GM19397 (cell line): ENCODE measurements around the gene PHACTR2.

Source experiments
- ATAC-seq: cut with Tn5 transposase; IDR thresholded peaks from one replicate; pipeline ENCODE4 v1.9.1; 2021; ENCODE audit warnings: mild to moderate bottlenecking, moderate library complexity; ENCODE audit not compliant: unreplicated experiment

The PHACTR2 gene

DNA sequence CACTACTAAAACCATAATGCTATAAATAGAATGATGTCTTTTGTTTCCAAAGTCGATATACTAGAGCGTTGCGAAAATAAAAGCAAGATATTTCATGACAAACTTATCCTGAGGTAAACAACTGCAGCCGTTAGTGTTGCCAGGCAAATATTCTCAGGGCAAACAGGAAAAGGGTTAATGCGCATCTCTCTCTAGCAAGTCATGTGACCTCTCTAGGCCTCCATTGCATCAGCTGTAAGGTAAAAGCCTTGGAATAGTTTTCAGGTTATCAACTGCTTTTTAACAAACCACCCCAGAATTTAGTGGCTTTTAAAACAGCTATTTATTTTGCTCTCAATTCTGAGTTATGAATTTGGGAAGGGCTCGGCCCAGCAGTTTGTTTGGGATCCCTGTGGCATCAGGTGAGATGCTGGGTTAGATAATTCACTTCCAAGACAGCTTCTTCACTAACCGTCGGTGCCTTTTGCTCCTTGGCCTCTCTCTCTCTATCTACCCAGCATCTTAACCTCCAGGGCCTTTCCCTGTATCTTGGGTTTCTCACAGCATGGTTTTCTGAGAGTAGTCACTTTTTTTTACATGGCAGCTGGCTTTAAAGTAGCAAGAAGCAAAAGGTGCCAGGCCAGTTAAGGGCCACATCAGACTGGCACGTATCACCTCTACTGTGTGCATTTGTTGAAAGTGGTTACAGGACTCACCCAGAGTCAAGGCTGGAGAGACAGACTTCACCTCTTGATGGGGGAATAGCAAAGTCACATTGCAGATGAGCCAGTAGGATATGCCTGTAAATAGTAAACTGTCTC lies 126.2 kb downstream of the PHACTR2 start:
- no peak for ATAC-seq

DNA sequence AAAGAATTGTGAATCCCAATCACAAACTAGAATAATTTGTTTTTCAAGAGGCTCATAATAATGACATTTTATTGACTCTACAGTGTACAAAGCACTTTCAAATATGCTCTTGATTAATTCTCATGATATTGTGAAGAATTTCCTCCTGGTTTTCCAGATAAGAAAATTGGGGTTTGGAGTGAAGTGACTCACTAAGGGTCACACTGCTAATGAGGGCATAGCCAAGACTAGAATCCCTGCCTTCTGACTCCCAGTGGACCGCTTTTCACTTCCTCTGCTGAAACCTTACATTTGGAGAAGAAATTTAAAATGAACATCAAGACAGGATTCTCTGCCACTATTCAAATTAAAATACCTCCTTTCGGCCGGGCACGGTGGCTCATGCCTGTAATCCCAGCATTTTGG lies 127.1 kb downstream of the PHACTR2 start:
- ATAC-seq = no peak

DNA sequence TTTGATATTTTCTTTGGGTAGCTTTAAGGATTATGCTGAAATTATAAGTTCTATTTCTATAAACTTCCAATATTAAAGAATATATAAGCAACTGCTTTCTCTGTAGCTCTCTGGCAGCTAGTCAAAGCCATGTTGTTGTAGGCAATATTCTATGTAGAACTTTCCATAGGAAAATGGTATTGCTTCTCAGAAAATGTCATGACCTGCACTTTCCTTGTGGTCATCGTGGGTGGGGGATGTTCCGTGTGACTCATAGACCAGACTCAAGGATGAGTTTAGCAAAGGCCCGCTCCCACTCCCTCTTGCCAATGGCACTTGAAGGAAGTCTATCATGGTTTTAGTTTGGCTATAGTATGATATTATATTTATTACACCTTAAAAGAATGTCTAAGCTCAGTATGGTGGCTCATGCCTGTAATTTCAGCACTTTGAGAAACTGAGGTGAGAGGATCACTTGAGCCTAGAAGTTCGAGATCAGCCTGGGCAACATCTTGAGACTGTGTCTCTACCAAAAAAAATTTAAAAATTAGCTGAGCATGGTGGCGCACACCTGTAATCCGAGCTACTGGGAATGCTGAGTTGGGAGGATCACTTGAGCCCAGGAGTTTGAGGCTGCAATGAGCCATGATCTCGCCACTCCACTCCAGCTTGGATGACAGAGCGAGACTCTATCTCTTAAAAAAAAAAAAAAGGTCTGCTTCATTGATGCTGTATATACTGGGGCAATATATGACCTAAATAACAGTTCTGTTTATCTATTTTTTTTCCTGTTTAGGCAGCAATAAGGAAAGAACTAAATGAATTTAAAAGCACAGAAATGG lies 128.7 kb downstream of the PHACTR2 start:
- no peak for ATAC-seq

DNA sequence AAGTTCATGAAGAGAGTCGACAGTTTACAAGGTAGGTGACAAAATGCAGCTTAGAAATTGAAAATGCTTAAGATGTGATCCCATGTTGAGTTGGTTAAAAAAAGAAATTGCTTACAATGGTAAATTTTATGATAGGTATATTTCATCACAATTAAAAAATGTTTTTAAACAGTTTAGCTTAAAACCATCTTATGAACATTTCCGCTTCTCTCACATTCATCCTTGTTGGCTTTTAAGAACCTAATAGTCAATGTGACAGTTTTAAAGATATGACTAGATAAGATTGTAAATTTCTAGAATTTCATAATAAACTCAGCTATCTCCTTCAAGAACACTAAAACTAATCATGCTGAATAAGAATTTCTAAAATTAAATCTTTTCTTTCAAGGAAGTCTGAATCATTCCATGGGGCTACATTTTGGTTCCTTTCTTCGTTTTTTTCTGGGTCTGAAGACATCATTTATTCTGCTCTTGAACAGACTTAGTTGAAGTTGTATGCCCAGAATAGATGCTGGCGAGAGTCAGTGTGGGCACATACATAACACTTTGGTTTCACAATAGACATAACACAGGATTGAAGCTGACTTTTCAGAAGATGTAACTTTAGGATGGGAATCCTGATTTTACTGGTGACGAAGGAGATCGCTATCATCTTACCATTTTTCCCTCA lies 129.5 kb downstream of the PHACTR2 start:
- ATAC-seq = no peak

DNA sequence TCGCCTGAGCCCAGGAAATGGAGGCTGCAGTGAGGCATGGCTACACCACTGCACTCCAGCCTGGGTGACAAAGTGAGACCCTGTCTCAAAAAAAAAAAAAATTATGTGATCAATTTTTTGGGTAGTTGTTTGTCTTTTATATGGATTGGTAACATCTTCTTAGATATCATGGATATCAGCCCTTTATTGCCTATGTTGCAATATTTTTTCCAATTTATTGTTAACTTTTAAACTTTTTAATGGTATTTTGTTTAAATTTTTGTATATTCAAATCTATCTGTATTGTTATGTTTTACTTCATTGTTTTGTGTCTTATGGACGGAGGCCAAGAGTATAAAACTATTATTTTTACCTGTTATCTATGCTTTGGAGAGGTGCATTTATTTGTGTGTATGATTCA lies 133.0 kb downstream of the PHACTR2 start:
- no peak for ATAC-seq

DNA sequence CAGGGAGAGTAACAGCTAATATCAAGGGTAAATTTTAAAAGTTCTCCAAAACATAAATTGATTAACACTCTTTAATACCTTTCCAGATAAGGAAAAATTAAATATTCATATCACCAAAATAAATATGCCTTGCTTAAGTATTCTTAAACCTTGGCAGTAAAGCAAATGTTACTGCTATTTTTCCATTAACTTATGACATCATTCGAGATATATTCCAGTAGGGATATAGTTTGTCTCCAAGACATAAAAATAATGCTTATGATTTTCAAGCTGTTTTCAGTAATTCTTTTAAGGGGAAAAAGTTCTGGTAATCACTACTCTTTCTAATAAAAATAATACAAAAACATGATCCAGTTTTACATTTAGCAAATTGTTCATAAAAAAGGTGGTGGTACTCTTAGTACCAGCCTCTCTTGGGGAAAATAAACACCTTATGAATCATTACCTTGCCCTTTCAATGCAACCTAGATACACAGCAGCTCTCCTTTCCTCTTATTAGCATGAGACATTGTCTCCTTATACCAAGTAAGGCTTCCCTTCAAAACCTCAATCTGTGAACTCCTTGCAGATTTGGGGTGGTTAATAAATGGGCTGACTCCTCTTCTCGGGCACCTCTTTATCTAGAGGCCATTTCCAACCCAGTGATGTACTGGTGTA lies 133.9 kb downstream of the PHACTR2 start:
- no peak for ATAC-seq

DNA sequence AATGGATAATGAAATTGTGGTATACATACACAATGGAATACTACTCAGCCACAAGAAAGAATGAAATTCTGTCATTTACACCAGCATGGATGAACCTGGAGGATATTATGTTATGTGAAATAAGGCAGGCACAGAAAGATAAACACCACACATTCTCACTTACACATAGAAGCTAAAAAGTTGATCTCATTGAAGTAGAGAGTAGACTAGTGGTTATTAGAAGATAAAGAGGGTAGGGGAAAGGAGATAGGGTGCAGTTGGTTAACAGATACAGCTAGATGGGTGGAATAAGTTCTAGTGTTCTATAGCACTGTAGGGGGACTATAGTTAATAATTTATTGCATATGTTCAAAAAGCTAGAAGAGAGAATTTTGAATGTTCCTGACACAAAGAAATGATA lies 139.9 kb downstream of the PHACTR2 start:
- no peak for ATAC-seq

DNA sequence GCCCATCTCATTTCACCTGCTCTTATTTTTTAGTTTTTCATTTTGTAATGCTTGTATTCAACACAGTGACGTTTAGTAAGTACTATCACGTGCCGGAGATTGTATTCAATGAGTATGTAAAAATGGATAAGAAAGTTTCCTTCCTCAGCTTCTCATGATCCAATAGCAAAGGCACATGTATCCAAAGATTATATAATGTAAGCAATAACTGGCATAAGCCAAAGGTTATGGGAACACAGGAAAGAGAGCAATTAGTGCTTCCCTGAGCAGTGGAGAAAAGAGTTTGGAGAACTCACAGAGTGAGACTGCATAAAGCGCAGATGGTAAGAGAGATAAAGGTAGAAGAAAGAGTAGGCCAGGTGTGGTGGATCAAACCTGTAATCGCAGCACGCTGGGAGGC lies 143.6 kb downstream of the PHACTR2 start:
- ATAC-seq = no peak

DNA sequence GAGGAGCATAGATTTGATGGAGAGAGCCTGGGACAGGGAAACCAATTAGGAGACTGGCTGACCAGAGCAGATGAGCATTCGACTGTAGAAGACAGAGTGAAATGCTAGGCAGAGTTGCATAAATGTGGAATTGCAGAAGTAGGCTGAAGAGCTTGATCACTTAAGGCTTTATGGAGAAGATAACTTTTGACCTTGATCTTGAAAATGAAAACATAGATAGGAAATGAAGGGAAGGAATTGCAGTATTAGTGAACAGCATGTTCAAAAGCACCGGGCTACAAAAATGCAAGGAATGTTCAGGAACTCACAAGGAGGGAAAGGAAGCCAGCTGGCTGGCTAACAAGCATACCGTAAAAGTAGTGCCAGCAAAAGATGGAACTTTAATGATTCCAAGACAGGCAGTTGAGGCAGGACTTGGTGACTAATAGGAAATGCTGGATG lies 144.8 kb downstream of the PHACTR2 start:
- no peak for ATAC-seq

DNA sequence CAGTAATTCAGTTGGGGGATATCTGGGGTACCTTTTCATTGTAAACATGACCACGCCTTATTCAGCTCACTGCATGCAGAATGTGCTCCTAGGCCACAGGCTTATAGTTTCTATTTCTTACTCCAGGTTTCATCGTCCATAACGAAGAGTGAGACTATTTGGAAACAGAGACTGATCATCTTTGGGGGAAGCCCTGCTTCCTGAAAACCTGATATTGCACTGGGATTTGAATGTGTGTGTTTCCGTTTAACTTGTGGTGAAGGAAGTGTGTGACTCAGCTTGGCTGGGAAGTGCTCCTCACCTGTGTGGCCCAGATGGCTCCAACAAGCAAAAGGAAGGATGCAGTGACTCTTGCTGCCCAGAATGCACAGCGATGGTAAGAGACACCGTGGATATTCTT lies 145.8 kb downstream of the PHACTR2 start:
- ATAC-seq = no peak

DNA sequence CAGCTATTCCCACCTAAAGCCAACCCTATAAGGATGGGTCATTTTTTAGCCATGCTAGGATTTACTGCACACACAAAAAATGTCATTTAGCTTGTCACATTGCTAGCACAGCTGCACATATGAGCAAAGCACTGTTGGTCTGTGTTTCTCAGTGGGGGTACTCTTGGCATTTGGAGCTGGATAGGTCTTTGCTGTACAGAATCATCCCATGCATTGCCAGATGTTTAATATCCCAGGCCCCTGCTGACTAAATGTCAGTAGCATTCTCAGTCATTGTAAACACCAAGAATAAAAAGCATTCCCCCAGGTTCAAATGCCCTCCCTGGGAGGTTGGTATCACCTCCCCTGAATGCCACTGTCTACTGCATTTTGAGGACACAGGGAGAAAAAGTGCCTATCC lies 150.8 kb downstream of the PHACTR2 start:
- no peak for ATAC-seq

DNA sequence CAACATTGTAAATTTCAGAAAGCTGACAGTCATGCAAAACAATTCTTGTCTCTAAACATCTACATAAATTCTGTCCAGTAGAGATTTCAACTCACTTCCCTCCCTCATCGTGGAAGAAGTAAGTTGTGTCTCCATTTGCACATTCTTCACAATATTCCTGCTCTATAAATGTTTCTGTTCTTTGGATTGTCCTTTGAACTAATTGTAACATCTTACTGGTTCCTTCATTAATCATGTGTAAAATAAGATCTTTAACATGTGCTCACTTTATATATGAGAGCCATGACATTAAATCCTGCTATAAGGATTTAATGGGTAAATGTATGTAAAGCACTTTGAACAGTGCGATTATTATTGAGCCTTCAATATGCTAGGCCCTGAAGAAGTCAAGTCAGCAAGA lies 158.4 kb downstream of the PHACTR2 start:
- ATAC-seq = no peak

DNA sequence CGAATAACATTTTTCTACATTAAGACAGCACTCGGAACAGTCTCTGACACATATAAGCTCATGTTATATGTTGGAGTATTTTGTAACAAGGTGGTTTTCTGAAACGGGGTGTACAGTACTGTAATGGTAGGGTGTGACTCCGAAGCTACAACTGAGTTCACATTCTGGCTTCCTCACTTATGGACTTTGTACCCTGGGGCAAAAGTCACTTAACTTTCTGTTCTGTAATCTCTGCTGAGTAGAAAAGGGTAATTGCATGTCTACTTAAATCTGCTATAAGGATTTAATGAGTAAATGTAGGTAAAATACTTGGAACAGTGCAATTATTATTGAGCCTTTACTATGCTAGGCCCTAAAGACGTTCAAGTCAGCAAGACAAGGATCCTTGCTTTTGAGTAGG lies 160.6 kb downstream of the PHACTR2 start:
- no peak for ATAC-seq

DNA sequence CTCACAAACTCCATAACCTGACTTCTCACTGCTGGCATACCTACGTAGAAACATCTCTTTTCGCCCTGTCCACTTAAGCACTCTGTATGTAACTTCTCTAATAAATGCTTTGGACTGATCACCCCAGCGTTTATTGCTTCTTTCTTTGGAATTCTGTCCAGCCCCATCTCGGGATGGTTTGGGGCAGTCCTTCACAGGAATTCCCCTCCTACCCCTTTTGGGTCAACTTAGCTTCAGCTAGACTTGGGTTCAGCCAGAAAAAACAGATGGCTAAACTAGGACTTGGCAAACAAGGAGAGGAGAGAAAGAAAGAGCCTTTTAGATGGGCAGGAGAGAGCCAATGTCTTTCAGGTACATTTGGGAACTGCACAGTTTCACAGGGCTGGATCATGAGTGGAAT lies 161.4 kb downstream of the PHACTR2 start:
- ATAC-seq = no peak

DNA sequence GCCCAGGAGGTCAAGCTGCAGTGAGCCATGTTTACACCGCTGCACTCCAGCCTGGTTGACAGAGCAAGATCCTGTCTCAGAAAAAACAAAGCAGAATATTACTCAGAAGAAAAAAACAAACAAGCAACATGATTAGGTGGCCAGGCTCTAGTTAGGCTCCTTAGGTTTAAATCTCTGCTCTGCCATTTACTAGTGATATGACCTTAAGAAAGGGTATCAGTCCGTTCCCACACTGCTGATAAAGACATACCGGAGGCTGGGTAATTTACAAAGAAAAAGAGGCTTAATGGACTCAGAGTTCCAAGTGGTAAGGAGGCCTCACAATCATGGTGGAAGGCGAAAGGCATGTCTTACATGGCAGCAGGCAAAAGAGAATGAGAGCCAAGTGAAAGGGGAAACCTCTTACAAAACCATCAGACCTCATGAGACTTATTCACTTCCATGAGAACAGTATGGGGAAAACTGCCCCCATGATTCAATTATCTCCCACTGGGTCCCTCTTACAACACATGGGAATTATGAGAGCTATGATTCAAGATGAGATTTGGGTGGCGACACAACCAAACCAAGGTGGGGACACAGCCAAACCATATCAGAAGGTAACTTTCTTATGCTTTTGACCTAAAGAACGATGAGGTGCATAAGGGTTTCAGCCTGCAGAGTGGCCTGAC lies 163.0 kb downstream of the PHACTR2 start:
- no peak for ATAC-seq

DNA sequence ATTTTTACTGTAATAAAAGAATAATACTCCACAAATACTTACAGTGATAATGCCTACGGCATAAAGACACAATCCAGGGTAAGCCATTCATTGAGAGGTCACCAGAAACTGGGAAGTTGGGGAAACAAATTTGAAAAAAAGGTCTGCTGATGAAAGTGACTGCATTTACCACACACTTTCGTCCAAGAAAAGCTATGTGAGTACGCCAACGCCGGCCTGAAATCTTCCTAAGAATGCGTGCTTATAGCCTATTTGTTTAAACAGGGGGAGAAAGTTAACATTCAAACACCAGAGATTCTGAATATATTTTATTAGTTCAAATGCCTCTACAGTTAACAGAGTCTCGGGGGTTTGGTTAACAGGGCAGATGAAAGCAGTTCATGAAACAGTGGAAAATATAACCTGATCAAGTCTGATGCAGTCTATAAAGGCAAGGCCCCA lies 164.7 kb downstream of the PHACTR2 start:
- no peak for ATAC-seq

DNA sequence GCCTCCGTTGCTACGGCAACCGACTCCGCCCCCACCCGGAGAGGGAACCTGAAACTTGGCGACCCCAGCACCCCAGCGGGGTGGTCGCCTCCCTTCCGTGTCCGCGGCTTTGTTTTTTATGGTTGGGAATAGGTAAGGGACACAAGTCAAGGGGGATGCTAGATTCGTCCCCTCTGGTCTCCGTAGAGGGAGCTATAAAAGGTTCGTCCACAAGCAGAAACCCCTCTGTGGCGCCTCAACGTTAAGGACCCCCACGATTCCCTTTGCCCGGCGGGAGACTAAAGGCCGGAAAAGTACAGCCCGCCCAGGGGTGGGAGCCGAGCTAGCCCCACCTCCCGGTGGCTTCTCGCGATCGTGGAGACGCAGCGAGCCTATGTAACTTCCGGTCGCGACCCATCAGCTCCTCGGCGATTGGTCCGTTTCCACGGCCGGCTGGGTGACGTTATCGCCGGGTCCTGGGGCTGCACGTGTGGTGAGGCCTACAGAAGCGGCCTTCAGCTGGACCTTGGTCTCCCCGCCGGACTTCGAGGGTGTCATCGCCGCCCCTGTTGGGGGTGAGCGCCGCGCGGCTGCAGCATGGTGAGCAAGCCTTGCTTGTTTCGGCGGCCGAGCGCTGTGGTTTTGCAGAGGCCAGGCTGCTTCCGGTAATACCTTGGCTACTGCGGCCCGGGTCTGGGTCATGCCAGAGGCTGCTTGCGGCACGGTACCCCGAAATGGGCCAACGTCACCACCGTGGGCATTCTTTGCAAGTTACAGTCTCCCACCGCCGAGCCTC lies 165.3 kb downstream of the PHACTR2 start, which contains the start of gene LTV1:
LTV1 (plus strand) TSS at position 437 of the 775 bp plus-strand sequence; CDS start at position 577, 140 bp downstream.
- peak; percentile 100 for ATAC-seq

DNA sequence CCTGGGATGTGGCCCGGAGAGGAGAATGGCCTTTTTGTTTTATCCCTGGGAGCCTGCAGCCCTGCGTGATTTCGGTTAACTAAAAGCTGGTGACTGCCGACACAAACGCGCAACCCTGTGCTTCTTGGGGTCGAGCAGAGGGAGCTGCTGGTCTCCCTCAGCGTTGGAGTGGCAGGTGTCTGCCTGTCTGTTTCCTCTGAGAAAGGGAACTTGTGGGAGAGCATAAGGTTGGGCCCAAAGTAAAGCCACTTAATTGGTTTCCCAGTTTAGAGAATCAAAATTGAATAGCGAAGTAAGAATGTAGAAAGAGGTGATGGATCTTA lies 165.9 kb downstream of the PHACTR2 start:
- ATAC-seq = peak; percentile 0

DNA sequence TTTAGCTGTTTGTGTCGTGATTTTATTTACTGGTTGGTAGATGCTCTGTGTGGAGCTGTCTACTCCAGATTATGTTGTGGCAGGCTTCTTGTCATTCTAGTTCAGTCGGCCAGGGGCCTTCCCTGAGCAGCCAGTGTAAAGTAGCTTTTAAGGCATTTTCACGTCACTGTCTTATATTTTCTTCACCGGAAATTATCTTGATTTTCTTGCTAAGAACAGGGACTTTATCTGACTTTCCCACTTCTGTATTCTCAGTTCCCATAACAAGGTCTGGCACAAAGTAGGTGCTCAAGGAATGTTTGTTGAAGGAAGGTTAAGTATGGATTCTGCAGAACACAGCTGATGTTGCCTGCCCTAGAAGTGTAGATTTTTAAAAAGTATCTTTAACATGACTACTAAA lies 166.2 kb downstream of the PHACTR2 start:
- no peak for ATAC-seq

DNA sequence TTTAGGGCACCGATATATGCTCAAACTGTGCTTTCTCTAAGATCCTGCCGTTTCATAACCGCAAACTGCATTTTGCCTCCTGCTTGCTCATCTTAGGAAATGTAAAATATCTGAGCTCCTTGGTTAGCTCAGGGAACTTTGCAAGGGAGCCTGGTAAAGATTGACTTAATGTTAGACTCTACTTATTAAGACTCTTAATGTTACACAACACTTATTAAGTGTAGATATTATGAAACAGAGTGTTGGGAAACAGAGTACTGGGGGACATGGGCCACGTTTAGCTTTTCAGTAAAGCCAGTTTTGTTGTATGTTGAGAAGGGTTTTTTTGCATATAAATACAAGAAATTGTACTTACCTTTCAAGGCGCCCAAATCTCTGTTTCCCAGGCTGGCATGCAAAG lies 167.3 kb downstream of the PHACTR2 start:
- ATAC-seq = no peak
